ENCODE results near the gene SIRT4.

GRCh38 chr12:120332523-120332922 lies 30.4 kb downstream of the SIRT4 start:
- no peak for TF ChIP-seq ZNF384 (IDR thresholded peaks at IDR 0.05)
- no peak for TF ChIP-seq NFRKB (IDR thresholded peaks at IDR 0.05)

Data from HEK293T (cell line).